Activated CD4-positive, CD25-positive, alpha-beta regulatory T cell treated with anti-CD3 and anti-CD28 coated beads, Interleukin-2, amount 50 U/mL, for 16 hours (primary cell): ENCODE data around the gene ADGRE1.

Source experiments
- DNase-seq: peaks from one replicate; pipeline ENCODE4 v3.0.0-alpha.2; 2020; ENCODE audit warnings: low read depth, low spot score

ADGRE1 gene

DNA sequence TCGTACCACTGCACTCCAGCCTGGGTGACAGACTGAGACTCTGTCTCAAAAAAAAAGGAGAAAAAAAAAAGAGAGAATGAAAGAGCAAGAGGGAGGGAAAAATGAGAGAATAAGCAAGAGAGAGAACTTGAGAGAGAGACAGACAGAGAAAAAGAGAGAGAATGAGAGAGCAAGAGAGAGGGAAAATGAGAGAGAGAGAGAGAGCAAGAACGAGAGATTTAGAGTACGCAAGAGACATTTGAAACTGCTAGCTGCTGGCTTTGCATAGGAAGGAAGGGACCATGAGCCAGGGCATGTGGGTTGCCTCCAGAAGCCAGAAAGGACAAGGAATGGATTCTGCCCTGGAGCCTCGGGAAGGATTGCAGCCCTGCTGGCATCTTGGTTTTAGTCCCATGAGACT lies 9.6 kb upstream of the ADGRE1 start:
- DNase-seq = no peak

DNA sequence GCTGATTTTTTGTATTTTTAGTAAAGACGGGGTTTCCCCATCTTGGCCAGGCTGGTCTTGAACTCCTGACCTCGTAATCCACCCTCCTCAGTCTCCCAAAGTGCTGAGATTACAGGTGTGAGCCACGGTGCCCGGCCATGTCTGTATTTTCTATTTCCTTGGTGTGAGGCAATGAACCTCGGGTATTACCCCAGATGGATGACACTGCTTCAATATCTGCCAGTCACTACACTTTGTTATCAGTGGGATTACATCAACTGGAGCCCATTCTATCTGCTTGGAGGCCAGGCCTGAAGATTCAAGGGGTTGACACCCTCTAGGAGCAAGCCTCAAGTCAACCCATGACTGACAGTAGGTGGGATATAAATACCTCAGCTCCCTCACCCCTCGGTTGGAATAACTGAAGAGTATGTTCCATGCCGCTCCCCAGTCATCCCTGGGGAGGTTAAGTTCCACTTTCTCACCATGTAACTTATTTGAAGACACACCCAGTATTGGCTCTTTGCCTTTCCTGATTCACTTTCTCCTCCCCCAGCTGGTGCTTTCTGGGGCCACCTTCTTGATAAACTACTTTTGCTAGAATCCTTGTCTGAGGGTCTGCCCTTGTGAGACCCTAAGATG lies 992 bp upstream of the ADGRE1 start:
- no peak for DNase-seq

DNA sequence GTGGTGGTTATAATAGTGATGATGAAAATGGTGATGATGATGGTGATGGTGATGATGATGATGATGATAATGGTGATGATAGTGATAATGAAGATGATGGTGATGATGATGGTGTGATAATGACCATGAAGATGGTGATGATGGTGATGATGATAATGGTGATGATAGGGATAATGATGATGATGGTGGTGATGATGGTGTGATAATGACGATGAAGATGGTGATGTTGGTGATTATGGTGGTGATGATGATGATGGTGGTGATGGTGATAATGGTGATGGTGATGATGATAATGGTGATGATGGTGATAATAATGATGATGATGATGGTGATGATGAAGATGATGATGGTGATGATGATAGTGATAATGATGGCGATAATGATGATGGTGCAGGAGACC lies 1.6 kb downstream of the ADGRE1 start:
- no peak for DNase-seq

DNA sequence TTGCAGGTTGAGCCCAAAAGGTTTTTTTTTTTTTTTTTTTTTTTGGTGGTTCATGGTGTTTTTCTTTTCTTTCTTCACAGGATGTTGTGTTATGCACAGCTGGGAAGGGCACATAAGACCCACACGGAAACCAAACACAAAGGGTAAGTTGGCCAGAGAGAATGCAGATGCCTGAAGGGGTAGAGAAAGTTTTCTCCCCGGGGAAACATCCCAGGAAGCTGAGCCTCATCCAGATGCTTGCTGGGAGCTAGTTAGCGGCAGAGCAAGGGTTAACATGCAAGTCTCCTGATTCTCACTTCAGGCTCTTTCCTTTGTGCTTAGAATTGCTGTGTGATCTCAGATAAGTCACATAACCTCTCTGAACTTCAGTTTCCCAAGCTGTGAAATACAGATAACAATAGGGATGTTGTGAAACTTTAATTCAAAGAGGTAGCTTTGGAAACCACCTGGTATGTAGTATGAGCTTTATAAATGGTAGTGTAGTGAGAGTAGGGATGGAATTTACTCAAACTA lies 3.1 kb downstream of the ADGRE1 start:
- no peak for DNase-seq

DNA sequence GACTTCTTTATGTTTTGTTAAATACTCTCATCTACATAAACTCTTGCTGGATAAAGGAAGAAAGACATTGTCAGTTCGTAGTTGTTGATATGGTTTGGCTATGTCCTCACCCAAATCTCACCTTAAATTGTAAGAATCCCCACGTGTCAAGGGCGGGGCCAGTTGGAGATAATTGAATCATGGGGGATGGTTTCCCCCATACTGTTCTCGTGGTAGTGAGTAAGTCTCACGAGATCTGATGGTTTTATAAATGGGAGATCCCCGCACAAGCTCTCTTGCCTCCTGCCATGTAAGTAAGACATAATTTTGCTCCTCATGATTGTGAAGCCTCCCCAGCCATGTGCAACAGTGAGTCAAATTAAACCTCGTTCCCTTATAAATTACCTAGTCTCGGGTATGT lies 3.6 kb downstream of the ADGRE1 start:
- DNase-seq = no peak

DNA sequence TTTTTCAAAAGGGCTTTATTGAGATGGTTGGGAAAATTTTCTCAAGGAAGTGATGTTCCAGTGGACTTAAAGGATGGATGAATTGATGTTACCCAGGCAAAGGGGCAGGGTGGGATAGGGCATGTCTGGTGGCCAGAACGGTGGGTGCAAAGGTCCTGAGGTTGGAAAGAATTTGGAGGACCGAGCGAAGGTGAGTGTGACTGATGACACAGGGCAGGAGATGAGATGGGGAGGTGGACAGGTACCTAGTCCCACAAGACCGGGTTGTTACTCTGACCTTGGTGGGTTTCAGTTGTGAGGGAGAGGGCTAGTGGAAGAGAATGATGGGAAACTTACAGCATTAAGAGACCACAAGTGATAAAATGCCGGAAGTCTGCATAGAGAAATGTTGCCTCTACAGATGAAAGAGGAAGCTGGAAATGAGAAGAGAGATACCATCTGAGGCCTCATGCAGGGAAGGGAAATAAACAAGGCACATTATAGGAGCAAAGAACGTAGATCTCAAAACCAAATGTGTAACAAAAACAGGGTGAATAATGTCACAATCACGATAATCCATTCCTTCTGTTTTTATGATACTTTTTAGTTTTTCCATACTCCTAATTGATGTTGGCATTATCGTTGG lies 4.5 kb downstream of the ADGRE1 start:
- no peak for DNase-seq

DNA sequence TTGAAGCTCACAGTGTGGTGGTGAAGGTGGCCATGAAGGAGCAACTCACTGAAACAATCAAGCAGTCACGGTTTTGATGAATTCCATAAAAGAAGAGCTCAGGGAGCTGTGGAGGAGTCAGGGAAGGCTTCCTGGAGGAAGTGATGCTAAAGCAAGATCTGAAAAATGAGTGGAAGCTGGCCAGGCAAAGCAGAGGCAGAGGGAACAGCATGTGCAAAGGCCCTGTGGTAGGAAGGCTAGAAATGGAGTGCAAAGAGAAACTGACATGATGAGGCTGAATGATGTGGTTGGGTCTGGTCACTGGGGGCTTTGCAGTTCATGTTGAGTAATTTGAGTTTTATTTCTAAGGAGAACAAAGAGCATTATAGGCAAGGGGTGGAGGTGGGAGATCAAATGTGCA lies 6.9 kb downstream of the ADGRE1 start:
- DNase-seq = no peak

DNA sequence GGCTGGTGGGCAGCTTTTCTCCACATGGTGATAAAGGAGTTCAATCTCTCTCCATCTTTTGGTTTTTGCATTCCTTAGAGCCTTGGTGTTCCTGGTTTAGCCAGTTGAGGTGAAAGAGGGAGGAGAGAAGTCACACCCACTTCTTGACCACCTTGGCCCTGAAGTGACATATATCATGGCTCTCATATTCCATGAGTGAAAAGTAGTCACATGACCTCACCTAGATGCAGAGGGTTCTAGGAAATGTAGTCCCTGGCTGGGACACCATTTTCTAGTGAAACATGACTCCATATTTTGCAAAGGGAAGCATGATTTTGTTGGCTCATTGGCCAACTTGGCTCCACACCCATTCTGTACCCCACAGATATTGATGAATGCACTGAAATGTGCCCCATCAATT lies 16.1 kb downstream of the ADGRE1 start:
- DNase-seq = no peak

DNA sequence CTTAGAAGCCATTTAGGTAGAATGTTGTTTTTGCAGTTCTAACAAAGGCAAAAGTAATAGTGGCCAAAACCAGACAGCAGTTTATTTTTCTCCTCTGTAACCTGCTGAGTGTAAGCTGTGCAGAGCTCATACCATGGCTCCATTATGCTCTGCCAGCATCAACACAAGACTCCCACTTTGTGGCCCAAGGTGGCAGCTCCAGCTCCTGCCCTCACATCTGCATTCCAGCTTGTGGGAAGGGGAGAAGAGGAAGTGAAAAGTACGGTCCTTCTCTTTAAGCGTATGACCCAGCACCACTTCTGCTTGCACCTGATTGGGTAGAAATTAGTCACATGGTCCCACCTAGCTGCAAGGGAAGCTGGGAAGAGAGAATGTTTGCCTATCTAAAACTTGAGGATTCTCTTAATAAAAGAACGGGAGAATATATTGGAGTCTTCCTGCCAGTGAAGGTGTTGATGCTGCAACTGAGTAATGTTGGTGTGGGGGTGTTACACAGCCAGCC lies 19.2 kb downstream of the ADGRE1 start:
- no peak for DNase-seq

DNA sequence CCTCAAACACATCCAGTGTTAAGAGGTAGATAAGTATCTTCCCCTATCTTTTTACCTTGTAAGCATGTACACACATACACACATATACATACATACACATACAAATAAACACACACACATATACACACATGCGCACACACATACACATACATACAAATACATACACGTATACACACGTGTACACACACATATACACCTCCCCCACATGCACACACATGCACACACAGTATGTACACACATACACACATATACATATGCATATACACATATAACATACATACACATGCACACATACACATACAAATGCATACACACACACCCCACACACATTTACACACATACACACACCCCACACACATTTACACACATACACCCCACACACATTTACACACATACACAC lies 24.1 kb downstream of the ADGRE1 start:
- DNase-seq = no peak

DNA sequence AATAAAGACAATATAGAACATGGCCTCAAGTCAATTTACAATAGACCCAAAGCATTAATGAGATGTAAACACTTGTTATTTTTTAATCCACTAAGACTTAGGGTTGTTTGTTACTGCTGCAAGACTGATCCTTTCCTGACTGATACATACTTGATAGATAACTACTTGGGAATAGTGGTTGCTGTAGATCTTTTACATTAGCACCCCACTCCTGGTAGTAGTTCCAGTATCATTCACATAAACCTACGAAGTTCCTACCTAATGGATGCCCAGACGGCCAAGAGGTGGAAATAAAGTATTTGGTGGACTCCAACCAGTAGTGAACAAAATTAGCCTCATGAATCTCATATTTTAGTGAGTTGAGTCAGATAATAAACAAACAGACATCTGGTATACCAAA lies 26.9 kb downstream of the ADGRE1 start:
- no peak for DNase-seq

DNA sequence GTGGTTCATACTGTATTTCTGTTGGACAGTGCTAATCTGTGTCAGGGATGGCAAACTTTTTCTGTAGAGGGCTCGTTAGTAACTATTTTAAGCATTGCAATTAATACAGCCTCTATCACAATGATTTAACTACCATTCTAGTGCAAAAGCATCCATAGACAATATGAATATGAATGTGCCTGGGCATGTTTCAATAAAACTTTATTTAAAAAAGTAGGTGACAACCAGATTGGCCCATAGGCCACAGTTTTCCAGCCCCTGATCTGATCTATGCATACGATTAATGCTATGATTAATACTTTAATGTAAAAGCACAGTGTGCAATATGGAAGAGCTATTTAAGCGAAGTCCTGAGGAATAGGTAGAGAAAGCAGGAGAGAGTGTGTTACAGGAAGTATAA lies 29.6 kb downstream of the ADGRE1 start:
- DNase-seq = no peak

DNA sequence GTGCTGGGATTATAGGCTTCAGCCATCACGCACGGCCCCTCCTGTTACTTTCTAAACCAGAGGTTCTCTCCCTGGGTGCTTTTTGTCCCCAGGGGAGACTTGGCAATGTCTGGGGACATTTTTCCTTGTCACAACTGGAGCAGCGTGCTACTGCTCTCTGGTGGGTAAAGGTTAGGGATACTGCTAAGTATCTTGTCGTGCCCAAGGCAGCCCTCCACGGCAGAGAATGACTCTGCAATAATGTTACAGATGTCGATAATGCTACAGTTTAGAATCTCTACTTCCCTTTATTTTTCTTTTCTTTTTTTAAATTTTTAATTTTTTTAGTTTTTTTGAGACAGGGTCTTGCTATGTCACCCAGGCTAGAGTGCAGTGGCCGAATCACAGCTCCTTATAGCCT lies 38.0 kb downstream of the ADGRE1 start:
- DNase-seq = no peak

DNA sequence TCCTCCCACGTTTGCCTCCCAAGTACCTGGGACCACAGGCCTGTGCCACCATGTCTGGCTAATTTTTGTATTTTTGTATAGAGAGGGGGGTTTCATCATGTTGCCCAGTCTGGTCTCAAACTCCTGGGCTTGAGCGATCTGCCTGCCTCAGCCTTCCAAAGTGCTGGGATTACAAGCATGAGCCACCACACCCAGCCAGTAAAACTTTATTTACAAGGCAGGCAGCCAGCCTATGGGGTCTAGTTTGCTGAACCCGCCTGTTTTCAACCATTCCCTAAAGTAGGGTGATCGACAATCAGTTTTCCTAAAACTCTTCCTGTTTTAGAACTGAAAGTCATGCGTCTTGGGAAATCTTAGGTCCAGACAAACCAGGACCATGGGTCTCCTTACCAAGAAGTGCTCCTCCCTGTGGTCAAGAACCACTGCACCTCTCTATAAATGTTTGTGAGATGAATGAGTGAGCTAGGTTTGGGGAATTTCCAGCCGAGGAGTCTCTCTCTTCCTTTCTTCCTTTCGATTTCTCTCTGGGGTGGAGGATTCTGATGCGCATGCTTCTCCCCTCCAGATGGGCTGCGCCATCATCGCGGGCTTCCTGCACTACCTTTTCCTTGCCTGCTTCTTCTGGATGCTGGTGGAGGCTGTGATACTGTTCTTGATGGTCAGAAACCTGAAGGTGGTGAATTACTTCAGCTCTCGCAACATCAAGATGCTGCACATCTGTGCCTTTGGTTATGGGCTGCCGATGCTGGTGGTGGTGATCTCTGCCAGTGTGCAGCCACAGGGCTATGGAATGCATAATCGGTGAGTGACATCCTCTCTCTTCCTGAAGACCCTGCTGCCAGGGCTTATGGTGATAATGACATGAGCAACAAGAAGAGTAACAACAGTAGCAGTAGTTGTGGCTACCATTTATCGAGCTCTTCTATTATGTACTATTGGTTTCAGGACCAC lies 38.7 kb downstream of the ADGRE1 start:
- no peak for DNase-seq

DNA sequence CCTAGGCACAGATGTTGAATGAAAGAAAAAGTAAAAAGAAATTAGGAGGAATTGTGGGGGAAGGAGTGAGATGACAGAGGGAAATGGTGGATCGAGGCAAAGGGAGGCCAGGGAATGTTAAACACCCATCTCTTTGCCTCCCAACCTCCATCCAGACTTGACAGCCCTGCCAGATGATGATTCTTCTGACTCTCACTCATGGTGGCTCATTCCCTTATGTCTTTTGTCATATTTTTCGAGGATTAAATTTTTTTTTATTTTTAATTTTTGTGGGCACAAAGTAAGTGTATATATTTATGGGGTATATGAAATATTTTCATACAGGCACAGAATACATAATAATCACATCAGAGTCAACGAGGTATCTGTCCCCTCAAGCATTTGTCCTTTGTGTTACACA lies 42.8 kb downstream of the ADGRE1 start:
- DNase-seq = no peak

DNA sequence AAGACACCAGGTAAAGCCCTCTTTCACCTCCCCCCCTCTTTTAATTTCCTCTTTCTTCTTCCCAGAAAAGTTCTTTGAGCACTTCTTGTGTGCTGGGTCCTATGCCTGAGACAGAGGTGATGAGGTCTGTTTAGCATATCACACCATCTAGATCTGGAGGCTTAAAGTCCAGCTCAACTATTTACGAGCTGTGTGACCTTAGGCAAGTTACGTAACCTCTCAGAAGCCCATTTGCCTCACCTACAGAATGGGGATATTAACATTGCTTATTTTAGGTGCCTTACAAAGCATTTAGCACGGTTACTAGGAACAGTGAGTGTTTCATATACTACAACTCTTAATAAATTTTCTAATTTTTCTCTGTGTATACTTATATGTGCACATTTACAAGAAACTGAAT lies 47.7 kb downstream of the ADGRE1 start:
- DNase-seq = no peak

DNA sequence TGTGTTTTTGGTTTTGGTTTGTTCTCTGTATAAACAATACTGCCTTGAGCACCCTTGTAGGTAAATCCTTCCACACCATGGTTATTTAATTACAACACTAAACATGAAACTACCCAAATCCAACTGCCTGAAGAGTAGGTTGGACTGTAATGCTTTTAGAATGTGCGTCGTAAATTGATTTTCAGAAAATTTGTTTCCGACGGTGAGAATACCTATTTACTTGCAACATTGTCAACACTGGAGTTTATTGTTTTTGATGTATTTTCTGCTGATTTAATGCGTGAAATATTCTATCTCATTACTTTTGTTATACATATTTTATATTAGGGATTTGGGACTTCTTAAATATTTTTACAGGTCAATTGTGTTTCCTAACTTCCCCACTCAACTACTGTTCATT lies 48.2 kb downstream of the ADGRE1 start:
- no peak for DNase-seq

DNA sequence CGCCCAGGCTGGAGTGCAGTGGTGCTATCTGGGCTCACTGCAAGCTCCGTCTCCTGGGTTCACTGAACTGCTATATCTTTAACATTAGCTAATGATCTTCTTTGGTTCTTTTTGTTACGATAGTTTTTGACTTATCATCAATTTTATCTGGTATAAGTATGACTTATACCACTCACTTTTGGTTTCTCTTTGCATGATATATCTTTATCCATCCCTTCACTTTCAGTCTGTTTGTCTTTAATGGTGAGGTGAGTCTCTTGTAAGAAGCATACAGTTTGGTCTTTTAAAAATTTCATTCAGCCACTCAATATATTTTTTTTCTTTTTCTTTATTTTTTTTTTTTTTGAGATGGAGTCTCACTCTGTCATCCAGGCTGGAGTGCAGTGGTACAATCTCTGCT lies 58.4 kb downstream of the ADGRE1 start:
- DNase-seq = no peak

DNA sequence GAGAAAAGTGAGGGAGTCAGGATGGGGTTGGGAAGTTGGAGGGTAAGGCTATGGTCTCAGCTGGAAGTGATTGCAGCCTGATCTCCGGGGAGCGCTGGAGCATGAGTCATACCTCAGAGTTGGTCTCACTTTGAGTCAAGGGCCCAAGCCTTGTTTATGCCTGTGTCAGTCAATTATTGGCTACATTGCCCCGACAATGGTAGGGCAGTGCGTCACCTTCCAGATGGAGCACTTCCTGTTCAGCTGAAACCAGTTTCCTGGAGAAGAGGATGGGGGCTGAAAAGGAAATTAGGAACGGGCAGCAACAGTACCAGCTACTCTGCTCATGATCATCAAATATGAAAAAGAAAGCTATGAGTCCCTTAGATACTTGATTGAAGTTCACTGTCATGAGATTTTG lies 60.4 kb downstream of the ADGRE1 start:
- no peak for DNase-seq

DNA sequence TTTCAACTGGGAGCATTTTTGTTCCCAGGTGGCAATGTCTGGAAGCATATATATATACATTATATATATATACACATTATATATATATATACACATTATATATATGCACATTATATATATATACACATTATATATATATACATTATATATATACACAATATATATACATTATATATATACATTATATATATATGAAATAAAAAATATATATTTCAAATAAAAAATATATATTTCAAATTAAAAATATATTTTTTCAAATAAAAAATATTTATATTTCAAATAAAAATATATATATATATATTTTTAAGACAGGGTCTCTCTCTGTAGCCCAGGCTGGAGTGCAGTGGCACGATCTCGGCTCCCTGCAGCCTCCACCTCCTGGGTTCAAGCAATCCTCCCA lies 61.5 kb downstream of the ADGRE1 start:
- DNase-seq = no peak

DNA sequence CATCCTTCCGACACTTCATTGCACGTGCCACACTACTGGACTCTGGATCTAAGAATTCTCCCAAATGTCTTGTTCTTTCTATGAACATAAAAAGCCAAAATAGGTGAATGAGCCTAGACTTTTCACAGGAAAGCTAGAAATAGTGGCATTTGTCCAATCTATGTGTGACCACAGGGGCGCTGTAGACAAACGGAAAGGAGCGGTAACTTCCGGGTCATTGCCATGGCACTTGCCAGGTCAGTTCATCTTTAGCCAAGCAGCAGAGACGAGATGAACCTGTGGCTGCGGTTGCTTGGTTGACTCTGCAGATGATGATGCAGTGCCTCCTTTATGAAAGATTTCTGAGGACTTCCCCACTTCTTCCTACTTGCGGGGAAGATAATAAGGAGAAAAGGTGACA lies 65.6 kb downstream of the ADGRE1 start:
- DNase-seq = no peak

DNA sequence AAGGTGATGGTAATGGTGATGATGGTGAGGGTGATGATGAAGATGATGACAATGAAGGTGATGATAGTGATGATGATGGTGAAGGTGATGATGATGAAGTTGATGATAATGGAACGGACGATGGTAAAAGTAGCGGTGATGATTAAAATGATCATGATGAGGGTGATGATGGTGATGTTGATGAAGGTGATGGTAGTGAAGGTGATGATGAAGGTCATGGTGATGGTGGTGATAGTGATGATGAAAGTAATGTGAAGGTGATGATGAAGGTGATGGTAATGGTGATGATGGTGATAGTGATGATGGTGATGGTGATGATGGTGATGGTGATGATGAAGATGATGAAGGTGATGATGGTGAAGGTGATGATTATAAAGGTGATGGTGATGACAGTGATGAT lies 67.7 kb downstream of the ADGRE1 start:
- no peak for DNase-seq
